GM21381 (cell line): ENCODE results near the gene PDLIM3.
"Not testable (repeated sequence)": the region's sequence is repeated elsewhere in the genome, so short reads cannot be mapped to it uniquely, and the experiment has no call there.

Source experiments
- ATAC-seq: cut with Tn5 transposase; IDR thresholded peaks from one replicate; pipeline ENCODE4 v1.9.1; 2021; ENCODE audit warnings: mild to moderate bottlenecking, moderate library complexity; ENCODE audit not compliant: unreplicated experiment

PDLIM3 gene

GRCh38 chr4:185522451-185522850, 12.9 kb downstream of the PDLIM3 start:
- ATAC-seq = no peak

GRCh38 chr4:185520119-185520518, 15.2 kb downstream of the PDLIM3 start:
- ATAC-seq = no peak

- no peak for ATAC-seq
These were observed 16.8 kb downstream of the PDLIM3 start for GRCh38 chr4:185518494-185518893.

- no peak for ATAC-seq
These were observed 17.2 kb downstream of the PDLIM3 start for GRCh38 chr4:185518069-185518468.

- ATAC-seq = no peak
These were observed 20.1 kb downstream of the PDLIM3 start for GRCh38 chr4:185515248-185515647.

GRCh38 chr4:185514182-185514697, 21.1 kb downstream of the PDLIM3 start:
- ATAC-seq = no peak

GRCh38 chr4:185513489-185514181, 21.7 kb downstream of the PDLIM3 start:
- ATAC-seq = no peak

GRCh38 chr4:185512516-185512915, 22.8 kb downstream of the PDLIM3 start:
- no peak for ATAC-seq

- ATAC-seq = not testable (repeated sequence)
These were observed 24.1 kb downstream of the PDLIM3 start for GRCh38 chr4:185511243-185511642.

GRCh38 chr4:185510806-185511205, 24.5 kb downstream of the PDLIM3 start:
- no peak for ATAC-seq

GRCh38 chr4:185508181-185508580, 27.1 kb downstream of the PDLIM3 start:
- ATAC-seq = no peak

- ATAC-seq = no peak
These were observed 28.9 kb downstream of the PDLIM3 start for GRCh38 chr4:185506422-185506821.

GRCh38 chr4:185504098-185505047, 30.9 kb downstream of the PDLIM3 start:
- ATAC-seq = no peak

- no peak for ATAC-seq
These were observed 32.9 kb downstream of the PDLIM3 start for GRCh38 chr4:185502386-185502785.

GRCh38 chr4:185500576-185500975, 34.7 kb downstream of the PDLIM3 start:
- no peak for ATAC-seq

GRCh38 chr4:185500035-185500434, 35.3 kb downstream of the PDLIM3 start:
- ATAC-seq = no peak

- ATAC-seq = no peak
These were observed 46.7 kb downstream of the PDLIM3 start for GRCh38 chr4:185488650-185489049.

- ATAC-seq = no peak
These were observed 53.9 kb downstream of the PDLIM3 start for GRCh38 chr4:185481401-185481800.

GRCh38 chr4:185480016-185480732, 55.1 kb downstream of the PDLIM3 start:
- ATAC-seq = peak; percentile 25

- peak; percentile 94 for ATAC-seq
These were observed 55.8 kb downstream of the PDLIM3 start for GRCh38 chr4:185479507-185479971.

- no peak for ATAC-seq
These were observed 62.1 kb downstream of the PDLIM3 start for GRCh38 chr4:185473247-185473646.
